ENCODE measurements around the gene EXOC6. TPM values are rescaled to one million over a fixed set of nuclear protein-coding genes. Genes with fewer than 3 reads are reported as not detected.
"Not testable (repeated sequence)": the region's sequence is repeated elsewhere in the genome, so short reads cannot be mapped to it uniquely, and the experiment has no call there.

Gene EXOC6
- polyA plus RNA-seq, 10 donors, result 27.5 to 43.7 (median 33.2) TPM

DNA sequence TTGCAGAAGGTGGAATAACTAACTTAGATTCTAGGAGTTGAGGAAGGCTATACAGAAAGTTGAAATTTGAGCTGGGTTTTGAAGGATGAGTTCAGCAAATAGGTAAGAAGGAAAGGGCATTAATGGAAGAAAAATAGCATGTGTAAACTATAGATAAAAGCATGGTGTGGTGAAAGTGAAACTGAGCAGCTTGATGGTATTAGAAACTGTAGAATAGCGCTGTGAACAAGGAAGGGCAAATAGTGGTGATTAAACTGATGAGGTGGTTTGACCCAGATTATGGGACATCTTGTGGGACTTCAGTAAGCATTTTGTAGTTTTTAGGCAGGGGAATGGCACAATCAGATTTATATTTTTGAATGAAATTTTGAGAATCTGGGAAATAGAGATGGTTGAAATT, 90.5 kb downstream of the EXOC6 start:
- DNase-seq, result no peak

DNA sequence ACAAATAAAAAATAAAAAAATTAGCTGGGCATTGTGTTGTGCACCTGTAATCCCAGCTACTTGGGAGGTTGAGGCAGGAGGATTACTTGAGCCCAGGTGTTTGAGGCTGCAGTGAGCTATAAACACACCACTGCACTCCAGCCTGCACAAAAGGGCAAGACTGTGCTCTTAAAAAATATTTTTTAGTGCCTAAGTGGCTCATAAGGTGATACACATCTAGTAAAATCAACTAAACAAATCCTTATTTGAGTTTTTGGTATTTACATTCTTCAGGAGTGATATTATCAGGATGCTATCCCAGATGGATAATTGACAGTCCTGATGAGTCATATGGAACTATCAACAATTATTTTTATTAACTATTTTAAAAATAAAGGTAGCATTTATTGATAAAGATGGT, 93.9 kb downstream of the EXOC6 start:
- no peak for DNase-seq

DNA sequence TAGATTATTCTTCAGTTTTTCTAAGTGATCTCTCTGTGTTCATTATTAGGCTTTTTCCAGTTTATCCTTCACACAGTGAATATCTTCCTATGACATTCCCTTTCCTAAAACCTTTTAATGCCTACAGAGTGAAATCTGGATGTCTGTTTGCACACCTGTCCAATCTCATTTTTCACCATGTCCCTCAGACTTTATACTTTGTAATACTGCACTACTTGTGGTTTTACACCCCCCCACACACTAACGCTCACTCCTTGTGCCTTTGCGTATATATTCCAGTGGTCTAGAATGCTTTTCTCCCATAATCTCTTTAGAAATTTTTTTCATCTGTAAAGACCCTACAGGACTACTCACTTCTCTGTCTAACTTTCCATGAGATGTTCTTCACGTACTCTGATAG, 98.2 kb downstream of the EXOC6 start:
- DNase-seq, result no peak

DNA sequence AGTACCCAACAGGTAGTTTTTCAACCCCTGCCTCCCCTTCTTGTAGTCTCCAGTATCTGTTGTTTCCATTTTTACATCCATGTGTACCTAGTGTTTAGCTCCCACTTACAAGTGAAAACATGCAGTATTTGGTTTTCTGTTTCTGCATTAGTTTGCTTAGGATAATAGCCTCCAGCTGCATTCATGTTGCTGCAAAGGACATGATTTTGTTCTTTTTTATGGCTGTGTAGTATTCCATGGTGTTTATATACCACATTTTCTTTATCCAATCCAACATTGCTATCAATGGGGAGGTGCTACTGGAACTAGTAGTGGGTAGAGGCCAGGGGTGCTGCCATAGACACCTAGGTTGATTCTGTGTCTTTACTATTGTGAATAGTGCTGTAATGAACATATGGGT, 104.3 kb downstream of the EXOC6 start:
- DNase-seq, result not testable (repeated sequence)

GRCh38 chr10:92957223-92958010, 109.1 kb downstream of the EXOC6 start:
- DNase-seq, result no peak

GRCh38 chr10:92961638-92962037, 113.3 kb downstream of the EXOC6 start:
- DNase-seq, result no peak

DNA sequence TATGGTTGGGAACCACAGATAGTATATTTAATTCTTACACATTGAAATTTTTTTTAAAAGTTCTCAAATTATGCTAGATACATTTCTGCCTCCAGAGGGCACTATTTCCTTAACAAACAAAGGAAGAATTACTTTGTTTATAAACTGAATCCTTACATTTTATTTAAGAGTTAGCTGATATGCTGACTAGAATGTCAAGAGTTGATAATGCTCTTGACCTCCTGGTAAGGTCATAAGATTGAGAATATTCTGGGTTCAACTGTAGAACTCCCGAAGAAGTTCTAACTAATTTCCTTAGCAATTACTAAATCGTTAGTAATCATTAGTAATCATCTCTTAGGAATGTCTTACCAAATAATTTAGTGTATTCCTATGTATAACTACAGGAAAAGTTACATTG, 117.0 kb downstream of the EXOC6 start:
- peak; percentile 35 to 67 (median 48) for DNase-seq

DNA sequence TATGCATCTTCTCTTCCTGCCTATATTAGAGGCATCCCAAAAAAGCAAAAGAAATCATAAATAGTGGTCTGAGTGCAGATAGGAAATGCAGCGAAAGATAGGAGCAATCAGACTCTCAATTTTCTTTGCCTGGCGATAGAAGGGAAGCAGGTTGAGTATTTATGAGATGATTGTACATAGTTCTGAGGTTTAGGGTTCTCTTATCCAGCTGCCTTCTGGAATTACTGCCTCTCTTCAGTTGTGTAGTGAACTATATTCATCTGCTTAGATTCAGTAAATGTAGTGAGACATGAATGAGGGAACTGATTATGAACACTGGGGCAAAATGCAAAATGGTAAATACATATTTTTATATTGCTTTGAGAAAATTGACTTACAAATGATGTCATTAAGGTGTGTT, 119.3 kb downstream of the EXOC6 start:
- DNase-seq, result no peak

- DNase-seq, result no peak
Observed at GRCh38 chr10:92969151-92969550, 120.8 kb downstream of the EXOC6 start.

- peak in 1 of 3 donors; percentile 62 for DNase-seq
Observed at GRCh38 chr10:92970301-92971070, 122.2 kb downstream of the EXOC6 start.

- peak in 1 of 3 donors; percentile 31 for DNase-seq
Observed at GRCh38 chr10:92972066-92972870, 123.9 kb downstream of the EXOC6 start.

DNA sequence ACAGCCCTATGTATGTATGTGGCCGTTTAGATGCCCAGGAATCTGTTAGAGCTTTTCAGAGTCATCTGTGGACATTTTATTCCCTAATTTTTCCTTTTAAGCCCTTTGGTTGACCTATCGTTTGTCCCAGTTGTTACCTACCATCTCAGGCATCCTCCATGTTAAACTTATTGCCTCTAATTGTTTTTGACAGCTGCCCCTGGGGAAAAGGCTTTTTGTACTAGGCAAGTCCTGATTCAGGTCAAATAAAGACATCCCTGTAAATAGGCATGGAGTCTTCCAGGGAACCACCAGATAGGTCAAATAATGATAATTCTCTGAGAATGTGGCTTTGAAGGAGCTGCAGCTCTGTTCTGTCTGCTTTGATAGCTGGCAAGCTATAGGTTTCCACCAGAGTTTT, 124.6 kb downstream of the EXOC6 start:
- no peak for DNase-seq

DNA sequence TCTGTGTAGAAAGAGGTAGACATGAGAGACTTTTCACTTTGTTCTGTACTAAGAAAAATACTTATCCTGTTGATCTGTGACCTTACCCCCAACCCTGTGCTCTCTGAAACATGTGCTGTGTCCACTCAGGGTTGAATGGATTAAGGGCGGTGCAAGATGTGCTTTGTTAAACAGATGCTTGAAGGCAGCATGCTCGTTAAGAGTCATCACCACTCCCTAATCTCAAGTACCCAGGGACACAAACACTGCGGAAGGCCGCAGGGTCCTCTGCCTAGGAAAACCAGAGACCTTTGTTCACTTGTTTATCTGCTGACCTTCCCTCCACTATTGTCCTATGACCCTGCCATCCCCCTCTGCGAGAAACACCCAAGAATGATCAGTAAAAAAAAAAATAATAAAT, 128.0 kb downstream of the EXOC6 start:
- DNase-seq, result not testable (repeated sequence)

DNA sequence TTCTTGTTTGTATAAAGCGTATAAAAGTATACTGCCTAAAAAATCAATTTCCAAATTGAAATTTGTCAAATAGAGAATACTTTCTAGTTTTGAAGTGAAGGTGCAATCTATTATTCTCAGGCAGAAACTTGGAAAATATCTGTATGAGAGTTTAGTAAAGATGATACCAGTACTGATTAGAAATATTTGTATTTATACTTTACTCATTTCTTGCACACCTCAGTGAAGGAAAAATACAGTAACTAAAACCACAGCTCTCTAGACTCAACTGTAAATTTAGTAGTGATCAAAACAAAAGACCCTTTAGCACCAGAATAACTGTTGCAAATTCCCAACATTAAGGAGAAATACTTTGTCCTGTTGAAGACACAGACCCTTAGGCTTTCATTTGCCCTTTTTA, 140.9 kb downstream of the EXOC6 start:
- no peak for DNase-seq

DNA sequence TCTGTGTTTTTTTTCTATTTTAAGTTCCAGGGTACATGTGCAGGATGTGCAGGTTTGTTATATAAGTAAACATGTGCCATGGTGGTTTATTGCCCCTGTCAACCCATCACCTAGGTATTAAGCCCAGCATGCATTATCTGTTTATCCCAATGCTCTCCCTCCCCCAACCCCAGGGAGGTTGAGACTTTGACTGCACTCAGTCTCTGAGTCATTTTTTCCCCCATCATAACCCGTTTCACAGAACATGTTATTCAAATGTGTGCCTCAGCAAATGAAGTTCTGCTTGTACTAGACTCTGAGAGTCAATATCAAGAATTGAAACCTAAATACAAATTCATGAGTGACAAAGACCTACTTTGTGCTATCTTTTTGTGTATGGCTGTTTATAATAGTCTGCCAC, 142.3 kb downstream of the EXOC6 start:
- no peak for DNase-seq

GRCh38 chr10:92991513-92991912, 143.2 kb downstream of the EXOC6 start:
- no peak for DNase-seq

- DNase-seq, result no peak
Observed at GRCh38 chr10:92993699-92994272, 145.5 kb downstream of the EXOC6 start.

- no peak for DNase-seq
Observed at GRCh38 chr10:92995509-92995908, 147.2 kb downstream of the EXOC6 start.

DNA sequence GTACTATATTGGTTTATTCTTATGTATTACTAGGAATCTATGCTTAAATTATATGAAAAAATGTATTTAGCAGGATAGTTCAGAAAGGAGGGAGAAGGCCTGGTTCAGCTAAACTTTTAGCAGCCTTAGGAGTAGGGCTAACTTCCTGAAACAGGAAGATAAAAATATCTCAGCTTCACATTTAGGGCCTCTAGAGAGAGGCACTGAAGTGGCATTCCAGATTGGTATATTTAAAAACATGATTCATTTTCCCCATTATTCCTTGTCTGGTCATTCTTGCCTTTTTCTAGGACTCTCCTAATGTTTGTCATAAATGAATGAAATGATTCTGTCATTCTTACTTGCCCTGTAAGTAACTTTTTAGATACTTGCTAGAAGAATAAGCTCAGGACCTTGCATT, 149.3 kb downstream of the EXOC6 start:
- DNase-seq, result no peak

GRCh38 chr10:92999191-92999590, 150.9 kb downstream of the EXOC6 start:
- DNase-seq, result no peak

- DNase-seq, result peak; percentile 33 to 67 (median 38)
Observed at GRCh38 chr10:93006435-93007039, 158.2 kb downstream of the EXOC6 start.

- DNase-seq, result no peak
Observed at GRCh38 chr10:93015722-93016121, 167.4 kb downstream of the EXOC6 start.

All from muscle of back (tissue), 11 donors.